ENCODE measurements around the gene CALR. TPM values are rescaled to one million over a fixed set of nuclear protein-coding genes. Genes with fewer than 3 reads are reported as not detected.
A peak's percentile ranks its signal among the peaks of the same experiment; 100 is the strongest.

The CALR gene
- total RNA-seq, 1 experiment from 2014 or later: 1,088 TPM

GRCh38 chr19:12907166-12907565, 31.2 kb upstream of the CALR start:
- H3K4me3 Mint-ChIP-seq: no peak overlapping the region
- DNase-seq (ENCODE audit: low spot score) (no peak), ATAC-seq (no peak)
- peaks cover 4% of the 10 kb centered on the region for H3K4me1 Mint-ChIP-seq
- no peaks in the 10 kb centered on the region for H3K9me3 Mint-ChIP-seq
- TF ChIP-seq CREB1 (CRISPR knock-in tag; IDR thresholded peaks at IDR 0.05): no peak
- no peak for TF ChIP-seq STAT6 (CRISPR knock-in tag; conservative IDR thresholded peaks at IDR 0.05; ENCODE audit: low read depth)
- TF ChIP-seq SMAD4 (CRISPR knock-in tag; IDR thresholded peaks at IDR 0.05): no peak
- no peak for TF ChIP-seq FOXJ3 (CRISPR knock-in tag; IDR thresholded peaks at IDR 0.05; ENCODE audit: borderline replicate concordance)
- no peak for TF ChIP-seq GTF2I (CRISPR knock-in tag; conservative IDR thresholded peaks at IDR 0.05)
- TF ChIP-seq TP53 (CRISPR knock-in tag; IDR thresholded peaks at IDR 0.05): no peak
- TF ChIP-seq, protein P1, sequence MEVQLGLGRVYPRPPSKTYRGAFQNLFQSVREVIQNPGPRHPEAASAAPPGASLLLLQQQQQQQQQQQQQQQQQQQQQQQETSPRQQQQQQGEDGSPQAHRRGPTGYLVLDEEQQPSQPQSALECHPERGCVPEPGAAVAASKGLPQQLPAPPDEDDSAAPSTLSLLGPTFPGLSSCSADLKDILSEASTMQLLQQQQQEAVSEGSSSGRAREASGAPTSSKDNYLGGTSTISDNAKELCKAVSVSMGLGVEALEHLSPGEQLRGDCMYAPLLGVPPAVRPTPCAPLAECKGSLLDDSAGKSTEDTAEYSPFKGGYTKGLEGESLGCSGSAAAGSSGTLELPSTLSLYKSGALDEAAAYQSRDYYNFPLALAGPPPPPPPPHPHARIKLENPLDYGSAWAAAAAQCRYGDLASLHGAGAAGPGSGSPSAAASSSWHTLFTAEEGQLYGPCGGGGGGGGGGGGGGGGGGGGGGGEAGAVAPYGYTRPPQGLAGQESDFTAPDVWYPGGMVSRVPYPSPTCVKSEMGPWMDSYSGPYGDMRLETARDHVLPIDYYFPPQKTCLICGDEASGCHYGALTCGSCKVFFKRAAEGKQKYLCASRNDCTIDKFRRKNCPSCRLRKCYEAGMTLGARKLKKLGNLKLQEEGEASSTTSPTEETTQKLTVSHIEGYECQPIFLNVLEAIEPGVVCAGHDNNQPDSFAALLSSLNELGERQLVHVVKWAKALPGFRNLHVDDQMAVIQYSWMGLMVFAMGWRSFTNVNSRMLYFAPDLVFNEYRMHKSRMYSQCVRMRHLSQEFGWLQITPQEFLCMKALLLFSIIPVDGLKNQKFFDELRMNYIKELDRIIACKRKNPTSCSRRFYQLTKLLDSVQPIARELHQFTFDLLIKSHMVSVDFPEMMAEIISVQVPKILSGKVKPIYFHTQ (CRISPR knock-in tag; IDR thresholded peaks at IDR 0.05): no peak
- TF ChIP-seq GRHL2 (CRISPR knock-in tag; IDR thresholded peaks at IDR 0.05; ENCODE audit: insufficient replicate concordance, severe bottlenecking): no peak
- TF ChIP-seq NFE2L1 (CRISPR knock-in tag; IDR thresholded peaks at IDR 0.05): no peak
- no peak for TF ChIP-seq NFYB (CRISPR knock-in tag; conservative IDR thresholded peaks at IDR 0.05; ENCODE audit: low read depth)
- TF ChIP-seq ZNF263 (CRISPR knock-in tag; IDR thresholded peaks at IDR 0.05; ENCODE audit: low read depth): no peak
- TF ChIP-seq CREM (CRISPR knock-in tag; IDR thresholded peaks at IDR 0.05): no peak
- TF ChIP-seq ZNF138 (CRISPR knock-in tag; conservative IDR thresholded peaks at IDR 0.05): no peak
- no peak for TF ChIP-seq CDX4 (CRISPR knock-in tag; IDR thresholded peaks at IDR 0.05; ENCODE audit: borderline replicate concordance)
- no peaks in the 10 kb centered on the region for H3K36me3 Mint-ChIP-seq
- H3K27me3 Mint-ChIP-seq (ENCODE audit: low read depth): no peaks in the 10 kb centered on the region
- CTCF ChIA-PET: interaction anchor here (1.8 to 2.5 kb wide), 3 partner anchors 22 to 82 kb away, joined by 6 to 8 read pairs (median 8); no protein-coding TSS in a partner anchor
- H3K27ac Mint-ChIP-seq: no peak overlapping the region
- POLR2A ChIA-PET: interaction anchor here (1.3 kb wide), 1 partner anchor 16 kb away, joined by 3 read pairs; the partner anchor contains the start of gene GCDH

DNA sequence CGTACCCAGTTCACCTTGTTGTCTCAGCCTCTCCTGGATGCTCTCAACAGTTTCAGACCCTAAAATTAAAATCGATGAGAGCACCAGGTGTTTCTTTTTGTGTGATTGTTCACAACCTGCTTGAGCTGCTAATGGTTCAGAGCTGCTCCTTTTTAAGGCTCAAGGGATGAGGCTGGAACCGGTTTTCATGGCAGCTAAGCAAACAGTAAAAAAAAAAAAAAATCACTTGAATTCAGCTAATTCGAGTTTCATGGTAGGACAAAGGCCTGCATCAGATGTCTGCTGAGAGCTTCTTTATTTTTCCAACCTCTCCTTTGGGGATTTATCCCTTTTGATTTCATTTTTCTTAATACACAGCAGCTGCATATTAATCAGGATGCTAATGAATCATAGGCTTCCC, 25.8 kb upstream of the CALR start:
- DNase-seq (ENCODE audit: low spot score) (no peak), ATAC-seq (no peak)
- Mint-ChIP-seq H3K27ac (peak overlapping the region; percentile 94), H3K36me3 (no peaks in the 10 kb centered on the region), H3K4me3 (peak overlapping the region; percentile 53; the same call in 1 of the 2 replicates), H3K9me3 (no peaks in the 10 kb centered on the region), H3K27me3 (ENCODE audit: low read depth) (peaks cover 6% of the 10 kb centered on the region), H3K4me1 (peaks cover 27% of the 10 kb centered on the region)
- TF ChIP-seq ZNF219 (CRISPR knock-in tag; IDR thresholded peaks at IDR 0.05; ENCODE audit: borderline replicate concordance): no peak
- TF ChIP-seq, protein P2, sequence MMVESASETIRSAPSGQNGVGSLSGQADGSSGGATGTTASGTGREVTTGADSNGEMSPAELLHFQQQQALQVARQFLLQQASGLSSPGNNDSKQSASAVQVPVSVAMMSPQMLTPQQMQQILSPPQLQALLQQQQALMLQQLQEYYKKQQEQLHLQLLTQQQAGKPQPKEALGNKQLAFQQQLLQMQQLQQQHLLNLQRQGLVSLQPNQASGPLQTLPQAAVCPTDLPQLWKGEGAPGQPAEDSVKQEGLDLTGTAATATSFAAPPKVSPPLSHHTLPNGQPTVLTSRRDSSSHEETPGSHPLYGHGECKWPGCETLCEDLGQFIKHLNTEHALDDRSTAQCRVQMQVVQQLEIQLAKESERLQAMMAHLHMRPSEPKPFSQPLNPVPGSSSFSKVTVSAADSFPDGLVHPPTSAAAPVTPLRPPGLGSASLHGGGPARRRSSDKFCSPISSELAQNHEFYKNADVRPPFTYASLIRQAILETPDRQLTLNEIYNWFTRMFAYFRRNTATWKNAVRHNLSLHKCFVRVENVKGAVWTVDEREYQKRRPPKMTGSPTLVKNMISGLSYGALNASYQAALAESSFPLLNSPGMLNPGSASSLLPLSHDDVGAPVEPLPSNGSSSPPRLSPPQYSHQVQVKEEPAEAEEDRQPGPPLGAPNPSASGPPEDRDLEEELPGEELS (CRISPR knock-in tag; IDR thresholded peaks at IDR 0.05): no peak
- TF ChIP-seq IRF2 (CRISPR knock-in tag; IDR thresholded peaks at IDR 0.05; ENCODE audit: borderline replicate concordance, low read depth): no peak
- TF ChIP-seq SP1 (CRISPR knock-in tag; conservative IDR thresholded peaks at IDR 0.05): no peak
- no peak for TF ChIP-seq NFATC4 (CRISPR knock-in tag; IDR thresholded peaks at IDR 0.05)
- TF ChIP-seq E2F5 (CRISPR knock-in tag; IDR thresholded peaks at IDR 0.05): no peak
- no peak for TF ChIP-seq USF2 (CRISPR knock-in tag; IDR thresholded peaks at IDR 0.05)
- TF ChIP-seq NR3C1 (CRISPR knock-in tag; conservative IDR thresholded peaks at IDR 0.05; ENCODE audit: low read depth): no peak
- no peak for TF ChIP-seq ZNF396 (CRISPR knock-in tag; IDR thresholded peaks at IDR 0.05; ENCODE audit: borderline replicate concordance)
- no peak for TF ChIP-seq ESRRA (CRISPR knock-in tag; IDR thresholded peaks at IDR 0.05; ENCODE audit: borderline replicate concordance)
- TF ChIP-seq PRRX2 (CRISPR knock-in tag; IDR thresholded peaks at IDR 0.05): no peak
- no peak for TF ChIP-seq ETV6 (CRISPR knock-in tag; IDR thresholded peaks at IDR 0.05)
- no peak for TF ChIP-seq CREB1 (CRISPR knock-in tag; IDR thresholded peaks at IDR 0.05)
- POLR2A ChIA-PET: interaction anchor here (0.6 to 1.8 kb wide), 6 partner anchors 17 to 47 kb away, joined by 3 to 9 read pairs (median 5); partner anchors contain the start of genes GCDH and RAD23A
- CTCF ChIA-PET: interaction anchor here (0.9 to 3.7 kb wide), 8 partner anchors 16 to 152 kb away, joined by 3 to 31 read pairs (median 5); partner anchors contain the start of gene GCDH
